ENCODE data around the gene MRM3.
"Not testable (repeated sequence)": the region's sequence is repeated elsewhere in the genome, so short reads cannot be mapped to it uniquely, and the experiment has no call there.

The MRM3 gene

DNA sequence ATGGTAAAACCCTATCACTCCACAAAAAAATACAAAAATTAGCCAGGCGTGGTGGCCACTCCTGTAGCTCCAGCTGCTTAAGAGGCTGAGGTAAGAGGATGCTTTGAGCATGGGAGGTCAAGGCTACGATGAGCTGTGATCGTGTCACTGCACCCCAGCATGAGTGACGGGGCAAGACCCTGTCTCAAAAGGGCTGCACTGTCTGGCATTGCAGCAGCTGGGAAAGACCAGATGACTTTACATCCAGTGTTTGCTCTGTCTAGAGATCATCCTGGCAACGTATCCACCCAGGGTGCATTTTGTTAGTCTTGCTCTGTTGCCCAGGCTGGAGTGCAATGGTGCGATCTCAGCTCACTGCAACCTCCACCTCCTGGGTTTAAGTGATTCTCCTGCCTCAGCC lies 52.0 kb downstream of the MRM3 start:
- Mint-ChIP-seq H3K4me3 (no peak overlapping the region), H3K27me3 (peaks cover 6% of the 10 kb centered on the region), H3K4me1 (no peaks in the 10 kb centered on the region), H3K27ac (no peak overlapping the region), H3K36me3 (no peaks in the 10 kb centered on the region), H3K9me3 (peaks cover 2% of the 10 kb centered on the region)
- DNase-seq: no peak
- CTCF ChIA-PET: no interaction called here

DNA sequence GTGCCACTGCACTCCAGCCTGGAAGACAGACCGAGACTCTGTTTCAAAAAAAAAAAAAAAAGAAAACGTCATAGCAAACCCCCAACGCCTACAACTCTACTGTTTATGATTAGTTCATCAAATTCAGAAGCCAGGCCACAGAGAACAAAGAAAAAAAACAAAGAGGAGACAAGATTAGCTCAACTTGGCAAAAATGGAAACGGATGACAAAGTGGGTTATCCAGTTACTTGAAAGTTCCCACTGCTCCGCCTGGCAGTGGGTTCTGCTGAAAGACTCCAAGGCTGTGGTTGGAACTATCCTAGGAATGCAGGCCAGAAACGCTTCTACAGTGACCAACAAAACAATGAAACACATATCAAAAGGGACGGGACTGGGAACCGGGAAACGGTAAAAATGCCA lies 53.1 kb downstream of the MRM3 start:
- H3K27ac Mint-ChIP-seq: no peak overlapping the region
- no peak overlapping the region for H3K4me3 Mint-ChIP-seq
- H3K36me3 Mint-ChIP-seq: no peaks in the 10 kb centered on the region
- DNase-seq: no peak
- H3K4me1 Mint-ChIP-seq: no peaks in the 10 kb centered on the region
- H3K27me3 Mint-ChIP-seq: peaks cover 6% of the 10 kb centered on the region
- no peaks in the 10 kb centered on the region for H3K9me3 Mint-ChIP-seq
- CTCF ChIA-PET: no interaction called here

DNA sequence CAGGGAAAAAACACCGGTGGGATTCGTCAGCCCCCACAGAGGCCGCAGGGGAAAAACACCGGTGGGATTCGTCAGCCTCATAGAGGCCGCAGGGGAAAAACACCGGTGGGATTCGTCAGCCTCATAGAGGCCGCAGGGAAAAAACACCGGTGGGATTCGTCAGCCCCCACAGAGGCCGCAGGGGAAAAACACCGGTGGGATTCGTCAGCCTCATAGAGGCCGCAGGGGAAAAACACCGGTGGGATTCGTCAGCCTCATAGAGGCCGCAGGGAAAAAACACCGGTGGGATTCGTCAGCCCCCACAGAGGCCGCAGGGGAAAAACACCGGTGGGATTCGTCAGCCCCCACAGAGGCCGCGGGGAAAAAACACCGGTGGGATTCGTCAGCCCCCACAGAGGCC lies 53.6 kb downstream of the MRM3 start:
- H3K9me3 Mint-ChIP-seq, CTCF ChIA-PET, H3K27me3 Mint-ChIP-seq, H3K4me3 Mint-ChIP-seq, H3K4me1 Mint-ChIP-seq, DNase-seq, H3K36me3 Mint-ChIP-seq, H3K27ac Mint-ChIP-seq: not testable (repeated sequence)

DNA sequence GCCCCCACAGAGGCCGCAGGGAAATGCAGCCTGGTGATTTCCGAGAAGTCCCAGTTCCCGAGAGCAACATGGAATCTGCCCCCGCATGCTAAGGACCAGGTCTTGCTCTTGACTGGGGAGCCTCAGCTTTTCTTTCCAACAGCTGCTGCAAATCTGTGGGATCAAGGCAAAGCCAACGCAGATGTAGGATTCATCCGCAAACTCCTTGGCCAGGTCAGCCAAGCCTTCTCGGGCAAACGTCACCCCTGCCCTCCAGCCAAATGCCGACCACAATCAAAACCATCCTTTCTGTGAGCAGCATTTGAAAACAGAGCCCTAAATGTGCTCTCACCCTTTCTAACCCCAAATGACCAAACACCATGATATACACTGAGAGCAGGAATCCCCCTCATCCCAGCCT lies 54.0 kb downstream of the MRM3 start:
- Mint-ChIP-seq H3K27ac (no peak overlapping the region), H3K36me3 (no peaks in the 10 kb centered on the region), H3K4me1 (no peaks in the 10 kb centered on the region), H3K9me3 (no peaks in the 10 kb centered on the region), H3K4me3 (no peak overlapping the region), H3K27me3 (peaks cover 6% of the 10 kb centered on the region)
- CTCF ChIA-PET: no interaction called here
- no peak for DNase-seq

DNA sequence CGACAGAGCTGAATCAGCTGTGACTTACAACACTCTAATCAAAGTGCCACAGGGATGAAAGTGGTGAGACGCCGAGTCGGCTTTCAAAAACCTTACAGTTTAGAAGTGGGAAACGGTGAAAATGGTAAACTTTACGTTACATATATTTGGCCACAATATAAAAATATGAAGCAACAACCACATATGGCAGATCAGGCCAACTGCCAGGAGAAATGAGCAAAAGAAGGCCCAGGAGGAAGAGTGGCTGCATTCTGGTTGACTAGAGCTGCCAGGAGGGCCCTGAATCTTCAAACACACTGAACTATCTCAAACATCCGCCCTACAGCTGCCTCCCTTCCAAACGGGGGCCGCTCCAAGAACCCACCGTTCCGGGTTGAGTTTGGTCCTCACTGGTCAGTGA lies 56.3 kb downstream of the MRM3 start:
- Mint-ChIP-seq H3K9me3 (no peaks in the 10 kb centered on the region), H3K36me3 (no peaks in the 10 kb centered on the region), H3K4me3 (no peak overlapping the region), H3K27ac (no peak overlapping the region), H3K4me1 (no peaks in the 10 kb centered on the region), H3K27me3 (peaks cover 10% of the 10 kb centered on the region)
- CTCF ChIA-PET: no interaction called here
- no peak for DNase-seq

DNA sequence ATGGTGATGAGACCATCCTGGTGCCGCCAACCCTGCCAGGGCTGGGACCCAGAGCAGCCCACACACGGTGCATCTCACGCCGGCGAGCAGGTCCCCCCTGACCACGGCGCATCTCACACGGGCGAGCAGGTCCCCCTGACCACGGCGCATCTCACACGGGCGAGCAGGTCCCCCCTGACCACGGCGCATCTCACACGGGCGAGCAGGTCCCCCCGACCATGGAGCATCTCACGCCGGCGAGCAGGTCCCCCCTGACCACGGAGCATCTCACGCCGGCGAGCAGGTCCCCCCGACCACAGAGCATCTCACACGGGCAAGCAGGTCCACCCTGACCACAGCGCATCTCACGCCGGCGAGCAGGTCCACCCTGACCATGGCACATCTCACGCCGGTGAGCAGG lies 59.2 kb downstream of the MRM3 start:
- Mint-ChIP-seq H3K27me3 (peaks cover 26% of the 10 kb centered on the region), H3K4me1 (no peaks in the 10 kb centered on the region), H3K4me3 (no peak overlapping the region), H3K27ac (no peak overlapping the region), H3K9me3 (no peaks in the 10 kb centered on the region), H3K36me3 (no peaks in the 10 kb centered on the region)
- no peak for DNase-seq
- CTCF ChIA-PET: no interaction called here

Data from activated naive CD4-positive, alpha-beta T cell treated with anti-CD3 and anti-CD28 coated beads, Interleukin-2, amount 10 ng/mL, durations not matched to agents 7 days and 5 days (primary cell).